Naive B cell (primary cell): ENCODE measurements around the gene PRSS23. TPM values are rescaled to one million over a fixed set of nuclear protein-coding genes. Genes with fewer than 3 reads are reported as not detected.
"Not testable (repeated sequence)": the region's sequence is repeated elsewhere in the genome, so short reads cannot be mapped to it uniquely, and the experiment has no call there.

Source experiments
- ATAC-seq, 2 donors: fragments of 150-1000 bp; cut with Tn5 transposase; 2 replicates each; pipeline ENCODE4 v1.10.0; 2021; ENCODE audit warnings: low read depth in 2 of 2, mild to moderate bottlenecking in 2 of 2, moderate library complexity in 2 of 2
- DNase-seq: peaks from one replicate; pipeline ENCODE4 v3.0.0; 2022
- H3K27ac Mint-ChIP-seq, 6 donors: one replicate each; pipeline ENCODE4 v1.8.0; 2020 to 2022; ENCODE audit warnings: mild to moderate bottlenecking in 6 of 6, mixed read lengths in 6 of 6, moderate library complexity in 5 of 6, inconsistent platforms in 2 of 6
- H3K27me3 Mint-ChIP-seq, 3 donors: one replicate each; pipeline ENCODE4 v1.8.0; 2021 to 2022; ENCODE audit warnings: mixed read lengths in 3 of 3, mild to moderate bottlenecking in 1 of 3
- H3K36me3 Mint-ChIP-seq, 2 donors: one replicate each; pipeline ENCODE4 v1.8.0; 2020 to 2022; ENCODE audit warnings: mixed read lengths in 2 of 2, inconsistent platforms in 1 of 2, mild to moderate bottlenecking in 1 of 2
- H3K4me1 Mint-ChIP-seq, 3 donors: one replicate each; pipeline ENCODE4 v1.8.0; 2020 to 2022; ENCODE audit warnings: mixed read lengths in 3 of 3, inconsistent platforms in 1 of 3, mild to moderate bottlenecking in 1 of 3, moderate library complexity in 1 of 3
- H3K4me3 Mint-ChIP-seq, 8 donors: one replicate each; pipeline ENCODE4 v1.8.0; 2020 to 2022; ENCODE audit warnings: mild to moderate bottlenecking in 8 of 8, mixed read lengths in 8 of 8, moderate library complexity in 8 of 8, inconsistent platforms in 2 of 8
- H3K9me3 Mint-ChIP-seq, 7 donors: one replicate each; pipeline ENCODE4 v1.8.0; 2020 to 2022; ENCODE audit warnings: mixed read lengths in 7 of 7, mild to moderate bottlenecking in 5 of 7, inconsistent platforms in 2 of 7, moderate library complexity in 1 of 7
- polyA plus RNA-seq, 6 donors: library from polyadenylated mRNA; unstranded; fragments of 300-500 nt; fragmentation: Illumina TruSeq; gene quantifications; one replicate each; pipeline ENCODE4 v1.2.3, GENCODE V29; 2021; ENCODE audit warnings: low read depth in 6 of 6

PRSS23 gene
- polyA plus RNA-seq, 6 donors from 2014 or later = 0.07 to 0.17 (median 0.09) TPM; not detected in 3

DNA sequence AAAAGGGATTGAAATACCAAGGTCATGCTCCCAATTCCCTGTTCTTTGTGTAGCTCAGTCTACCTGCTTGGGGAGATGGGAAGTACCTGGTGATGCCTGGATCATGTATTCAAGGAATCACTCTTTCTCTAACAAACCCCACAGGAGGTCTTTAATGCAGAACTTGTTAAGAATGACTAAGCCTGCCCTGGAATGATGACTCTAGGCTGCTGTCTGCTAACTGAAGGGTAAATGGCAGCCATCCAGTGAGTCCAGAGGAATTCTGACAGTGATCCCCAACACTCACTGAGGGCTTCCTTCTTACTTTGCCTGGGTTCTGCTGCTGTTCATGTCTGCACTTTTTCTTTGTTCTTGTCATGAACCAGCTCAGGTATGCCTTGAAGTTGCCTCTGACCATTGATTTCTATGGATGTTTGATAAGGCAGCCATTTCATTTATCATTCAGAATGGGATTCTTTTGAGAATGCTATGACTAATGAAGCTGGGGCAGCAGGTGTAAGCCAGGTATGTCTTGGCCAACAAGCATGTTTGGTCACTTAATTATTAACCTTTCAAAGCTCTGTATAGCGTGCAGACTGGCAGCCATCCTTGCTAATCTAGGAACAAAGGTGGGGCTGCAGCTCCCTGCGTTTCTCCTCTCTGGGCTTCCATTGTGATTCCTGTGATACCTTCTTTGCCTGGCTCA is 11.4 kb downstream of the PRSS23 start:
- no peak for DNase-seq
- H3K9me3 Mint-ChIP-seq = no peaks in the 10 kb centered on the region
- no peaks in the 10 kb centered on the region for H3K36me3 Mint-ChIP-seq
- no peak overlapping the region for H3K27ac Mint-ChIP-seq
- peaks cover 0 to 32% (median 11%) of the 10 kb centered on the region in 3 donors for H3K27me3 Mint-ChIP-seq
- no peak overlapping the region for H3K4me3 Mint-ChIP-seq
- no peak for ATAC-seq
- no peaks in the 10 kb centered on the region for H3K4me1 Mint-ChIP-seq

DNA sequence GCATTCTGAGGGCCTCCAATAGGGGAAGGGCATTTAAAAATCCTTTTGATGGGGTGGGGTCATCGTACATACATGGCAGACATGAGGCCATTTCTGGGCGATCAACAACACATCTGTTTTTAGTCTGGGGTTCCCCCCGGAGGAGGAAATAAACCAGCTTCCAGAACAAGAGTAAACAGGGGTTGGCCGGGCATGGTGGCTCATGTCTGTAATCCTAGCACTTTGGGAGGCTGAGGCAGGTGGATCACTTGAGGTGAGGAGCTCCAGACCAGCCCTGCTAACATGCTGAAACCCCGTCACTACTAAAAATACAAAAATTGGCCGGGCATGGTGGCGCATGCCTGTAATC is 12.0 kb downstream of the PRSS23 start:
- ATAC-seq = no peak
- Mint-ChIP-seq H3K4me3 (no peak overlapping the region), H3K27ac (no peak overlapping the region), H3K9me3 (no peaks in the 10 kb centered on the region), H3K36me3 (no peaks in the 10 kb centered on the region), H3K4me1 (no peaks in the 10 kb centered on the region), H3K27me3 (peaks cover 0 to 29% (median 11%) of the 10 kb centered on the region in 3 donors)
- DNase-seq = no peak

DNA sequence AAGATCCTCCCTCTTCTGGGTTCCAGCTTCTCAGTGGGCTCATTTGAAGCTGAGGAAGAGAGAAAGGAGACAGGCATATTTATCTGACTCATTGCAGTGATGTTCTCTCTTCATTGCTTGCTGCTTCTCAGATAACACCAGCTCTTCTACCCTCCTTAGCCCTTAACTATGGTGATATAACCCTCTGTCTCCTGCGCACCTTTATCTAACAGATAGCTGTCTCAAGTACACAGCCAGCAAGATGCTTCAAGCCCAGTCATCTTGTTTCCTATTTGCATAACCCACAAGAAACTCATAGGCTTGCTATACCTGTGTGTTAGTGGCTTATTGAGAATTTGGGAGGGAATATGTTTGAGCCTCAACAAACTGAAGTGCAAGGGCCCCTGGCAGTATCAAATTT is 12.6 kb downstream of the PRSS23 start:
- Mint-ChIP-seq H3K4me1 (no peaks in the 10 kb centered on the region), H3K27me3 (peaks cover 0 to 22% (median 11%) of the 10 kb centered on the region in 3 donors), H3K27ac (no peak overlapping the region), H3K4me3 (no peak overlapping the region), H3K9me3 (no peaks in the 10 kb centered on the region), H3K36me3 (no peaks in the 10 kb centered on the region)
- ATAC-seq (no peak), DNase-seq (no peak)

DNA sequence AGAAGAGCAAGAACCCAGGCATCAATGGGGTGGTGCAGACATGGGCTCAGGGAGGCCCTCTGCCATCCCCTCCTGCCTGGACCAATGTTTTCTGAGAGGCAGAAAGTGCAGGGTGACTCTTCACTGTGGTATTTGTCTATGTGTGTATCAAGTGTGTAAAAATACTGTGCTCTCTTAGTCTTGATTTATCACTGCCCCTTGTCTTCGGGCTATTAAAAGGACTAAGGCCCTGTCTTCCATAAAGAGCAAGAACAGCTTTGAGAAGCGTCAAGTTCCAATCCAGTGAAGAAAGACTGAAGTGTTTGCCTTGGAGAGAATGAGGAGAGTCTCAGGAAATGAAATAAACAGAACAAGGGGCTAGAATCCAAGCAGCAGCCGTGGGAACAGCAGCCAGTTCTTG is 14.4 kb downstream of the PRSS23 start:
- no peaks in the 10 kb centered on the region for H3K36me3 Mint-ChIP-seq
- no peak overlapping the region for H3K27ac Mint-ChIP-seq
- H3K4me1 Mint-ChIP-seq = no peaks in the 10 kb centered on the region
- no peak for DNase-seq
- H3K4me3 Mint-ChIP-seq = no peak overlapping the region
- H3K27me3 Mint-ChIP-seq = peaks cover 0 to 16% (median 14%) of the 10 kb centered on the region in 3 donors
- no peak for ATAC-seq
- no peaks in the 10 kb centered on the region for H3K9me3 Mint-ChIP-seq

DNA sequence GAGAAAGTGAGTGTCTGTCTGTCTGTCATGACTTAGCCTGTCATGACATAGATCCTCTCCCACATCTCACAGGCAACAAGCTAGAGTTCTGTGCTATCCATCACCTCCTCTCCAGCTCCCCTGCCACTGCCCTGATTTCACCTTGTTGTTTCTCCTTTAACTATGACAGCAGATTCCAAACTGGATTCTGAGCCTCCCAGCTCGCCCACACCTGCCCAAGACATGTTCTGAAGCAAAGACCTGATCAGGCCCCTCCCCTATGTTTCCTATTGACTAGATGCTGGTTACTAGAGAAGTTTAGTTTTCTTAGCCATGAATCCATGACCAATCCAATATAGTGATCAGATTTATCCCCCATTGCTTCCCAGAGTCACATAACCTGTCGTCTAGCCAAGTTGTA is 15.4 kb downstream of the PRSS23 start:
- no peak for DNase-seq
- Mint-ChIP-seq H3K36me3 (no peaks in the 10 kb centered on the region), H3K4me1 (no peaks in the 10 kb centered on the region), H3K27me3 (peaks cover 0 to 16% (median 14%) of the 10 kb centered on the region in 3 donors), H3K9me3 (no peaks in the 10 kb centered on the region), H3K4me3 (no peak overlapping the region), H3K27ac (peak overlapping the region in 1 of 6 donors; percentile 21)
- no peak for ATAC-seq

DNA sequence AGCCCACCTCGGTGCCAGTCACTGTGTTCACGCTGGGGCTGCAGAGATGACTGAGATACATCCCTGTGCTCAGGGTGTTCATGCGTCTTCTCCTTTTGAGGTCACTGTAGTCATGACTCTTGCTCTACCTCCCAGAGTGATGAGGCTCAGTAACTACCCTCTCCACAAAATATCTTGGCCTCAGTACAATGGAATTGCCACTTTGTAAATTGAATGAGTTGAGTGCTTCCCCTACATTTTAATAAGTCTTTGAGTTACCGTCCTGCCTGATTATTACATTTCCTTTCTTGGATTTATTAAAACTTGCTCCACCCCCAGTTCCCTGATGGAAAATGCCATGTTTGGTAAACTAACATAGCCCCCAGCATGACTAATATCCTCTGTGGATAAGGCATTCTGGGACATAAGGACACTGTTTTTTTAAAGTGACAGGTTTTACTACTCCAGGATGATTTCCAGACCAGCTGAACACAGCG is 15.9 kb downstream of the PRSS23 start:
- Mint-ChIP-seq H3K9me3 (no peaks in the 10 kb centered on the region), H3K4me3 (no peak overlapping the region), H3K36me3 (no peaks in the 10 kb centered on the region), H3K27ac (no peak overlapping the region), H3K4me1 (no peaks in the 10 kb centered on the region), H3K27me3 (peaks cover 0 to 16% (median 14%) of the 10 kb centered on the region in 3 donors)
- ATAC-seq (no peak), DNase-seq (no peak)

DNA sequence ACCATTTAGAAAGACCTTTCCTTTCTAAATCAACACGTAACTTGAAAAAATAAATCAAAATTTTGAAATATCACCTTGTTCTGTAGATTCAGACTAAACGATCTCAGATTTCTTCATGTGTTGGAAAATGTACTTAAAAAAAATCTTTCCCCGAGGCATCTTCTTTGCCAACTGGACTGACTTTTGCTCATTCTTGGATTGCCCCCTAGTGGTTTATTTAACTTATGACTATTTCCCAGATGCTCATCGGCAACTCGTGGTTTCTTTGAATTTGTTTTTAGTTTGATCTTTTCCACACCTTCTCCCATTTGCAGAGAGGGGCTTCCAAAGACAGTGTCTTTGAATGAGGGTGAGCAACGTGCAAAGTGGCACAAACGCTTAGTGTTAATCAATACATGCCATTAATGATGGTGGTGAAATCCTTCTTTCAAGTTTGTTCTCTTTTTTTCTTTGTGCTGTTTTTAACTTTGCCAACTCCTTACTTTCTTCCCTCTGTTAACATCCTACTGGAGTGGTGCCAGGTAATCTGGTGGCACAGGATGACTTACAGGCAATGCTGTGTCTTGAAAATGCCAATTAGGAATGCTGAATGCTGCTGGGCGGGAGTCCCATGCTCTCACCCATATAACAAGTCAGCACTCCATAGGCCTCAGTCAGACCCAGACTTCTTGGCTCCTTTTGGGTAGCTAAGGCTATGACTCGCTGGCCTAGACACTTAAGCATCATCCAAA is 18.3 kb downstream of the PRSS23 start:
- Mint-ChIP-seq H3K36me3 (no peaks in the 10 kb centered on the region), H3K9me3 (peaks cover 0 to 2% (median 0%) of the 10 kb centered on the region in 7 donors), H3K27ac (no peak overlapping the region), H3K4me1 (no peaks in the 10 kb centered on the region), H3K27me3 (peaks cover 0 to 16% (median 14%) of the 10 kb centered on the region in 3 donors), H3K4me3 (no peak overlapping the region)
- DNase-seq (peak; percentile 25), ATAC-seq (peak in 1 of 2 donors; percentile 33)

DNA sequence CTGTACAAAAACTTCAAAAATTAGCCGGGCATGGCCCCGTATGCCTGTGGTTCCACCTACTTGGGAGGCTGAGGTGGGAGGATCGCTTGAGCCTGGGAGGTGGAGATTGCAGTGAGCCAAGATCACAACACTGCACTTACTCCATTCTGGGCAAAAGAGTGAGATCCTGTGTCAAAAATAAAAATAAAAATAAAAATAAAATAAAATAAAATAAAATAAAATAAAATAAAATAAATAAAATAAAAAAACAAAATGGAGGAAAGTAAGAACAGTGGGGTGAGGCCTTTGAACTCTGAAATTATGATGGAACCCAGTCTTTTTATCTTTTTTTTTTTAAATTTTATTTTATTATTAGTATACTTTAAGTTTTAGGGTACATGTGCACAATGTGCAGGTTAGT is 23.8 kb downstream of the PRSS23 start:
- not testable (repeated sequence) for H3K36me3 Mint-ChIP-seq, ATAC-seq, H3K27ac Mint-ChIP-seq, H3K27me3 Mint-ChIP-seq, H3K4me1 Mint-ChIP-seq, H3K9me3 Mint-ChIP-seq, DNase-seq, H3K4me3 Mint-ChIP-seq

DNA sequence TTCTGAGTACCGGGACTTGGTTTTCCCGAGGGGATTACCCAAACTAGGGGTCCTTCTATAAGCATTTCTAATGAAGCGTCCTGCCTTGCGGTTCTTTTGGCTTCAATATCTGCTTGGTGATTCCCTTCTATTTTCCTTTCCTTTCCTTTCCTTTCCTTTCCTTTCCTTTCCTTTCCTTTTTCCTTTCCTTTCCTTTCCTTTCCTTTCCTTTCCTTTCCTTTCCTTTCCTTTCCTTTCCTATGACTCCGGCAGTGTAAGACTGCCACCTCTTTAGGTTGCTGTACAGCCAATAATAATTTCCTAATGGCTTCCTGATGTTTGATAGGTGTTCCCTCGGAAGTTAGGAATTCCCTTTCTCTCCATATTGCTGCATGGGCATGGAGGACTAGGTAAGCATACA is 34.0 kb downstream of the PRSS23 start:
- not testable (repeated sequence) for DNase-seq, ATAC-seq, H3K4me3 Mint-ChIP-seq, H3K36me3 Mint-ChIP-seq, H3K4me1 Mint-ChIP-seq, H3K27ac Mint-ChIP-seq, H3K9me3 Mint-ChIP-seq
- peaks cover 25 to 40% (median 28%) of the 10 kb centered on the region in 3 donors for H3K27me3 Mint-ChIP-seq

DNA sequence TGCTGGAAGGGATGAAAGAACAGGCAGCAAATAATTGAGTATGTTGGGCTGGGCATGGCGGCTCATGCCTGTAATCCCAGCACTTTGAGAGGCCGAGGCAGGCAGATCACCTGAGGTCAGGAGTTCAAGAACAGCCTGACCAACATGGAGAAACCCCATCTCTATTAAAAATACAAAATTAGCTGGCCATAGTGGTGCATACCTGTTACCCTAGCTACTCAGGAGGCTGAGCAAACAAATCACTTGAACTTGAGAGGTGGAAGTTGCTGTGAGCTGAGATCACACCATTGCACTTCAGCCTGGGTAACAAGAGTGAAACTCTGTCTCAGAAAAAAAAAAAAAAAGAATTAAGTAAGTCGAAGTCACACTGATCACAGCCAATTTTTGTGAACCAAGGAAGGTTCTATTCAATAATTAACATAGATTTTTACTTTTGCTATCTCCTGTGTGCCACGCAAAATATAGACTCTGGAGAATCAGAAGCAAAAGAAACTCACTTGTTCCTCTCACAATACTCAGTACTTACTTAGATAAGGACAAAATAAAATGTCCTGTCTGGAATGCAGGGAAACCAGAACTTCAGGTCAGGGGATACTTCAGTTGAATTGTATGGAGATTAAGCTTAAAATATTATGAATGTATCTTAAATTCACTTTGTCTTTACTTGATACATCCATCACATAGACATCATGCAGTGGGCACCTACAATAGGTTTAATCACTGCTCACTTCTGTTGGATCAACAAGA is 44.6 kb downstream of the PRSS23 start:
- not testable (repeated sequence) for DNase-seq, ATAC-seq, H3K4me3 Mint-ChIP-seq, H3K27ac Mint-ChIP-seq, H3K36me3 Mint-ChIP-seq, H3K4me1 Mint-ChIP-seq
- Mint-ChIP-seq H3K9me3 (peaks cover 0 to 16% (median 6%) of the 10 kb centered on the region in 7 donors), H3K27me3 (peaks cover 0 to 18% (median 0%) of the 10 kb centered on the region in 3 donors)

DNA sequence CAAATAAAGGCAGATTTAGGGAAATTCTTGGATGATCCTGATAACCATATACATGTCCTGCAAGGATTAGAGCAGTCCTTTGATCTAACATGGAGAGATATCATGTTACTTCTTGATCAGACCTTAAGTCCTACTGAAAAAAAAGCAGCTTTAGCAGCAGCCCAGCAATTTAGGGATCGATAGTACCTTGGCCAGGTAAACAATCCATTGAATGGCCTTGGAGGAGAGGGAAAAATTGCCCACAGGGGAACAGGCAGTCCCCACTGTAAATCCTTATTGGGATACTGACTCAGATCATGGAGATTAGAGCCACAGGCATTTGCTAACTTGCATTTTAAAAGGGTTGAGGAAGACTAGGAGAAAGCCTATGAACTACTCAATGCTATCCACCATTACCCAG is 47.8 kb downstream of the PRSS23 start:
- no peak for DNase-seq
- Mint-ChIP-seq H3K9me3 (peaks cover 0 to 7% (median under 1%) of the 10 kb centered on the region in 7 donors), H3K36me3 (no peaks in the 10 kb centered on the region), H3K4me3 (no peak overlapping the region), H3K4me1 (no peaks in the 10 kb centered on the region), H3K27me3 (no peaks in the 10 kb centered on the region), H3K27ac (no peak overlapping the region)
- no peak for ATAC-seq

DNA sequence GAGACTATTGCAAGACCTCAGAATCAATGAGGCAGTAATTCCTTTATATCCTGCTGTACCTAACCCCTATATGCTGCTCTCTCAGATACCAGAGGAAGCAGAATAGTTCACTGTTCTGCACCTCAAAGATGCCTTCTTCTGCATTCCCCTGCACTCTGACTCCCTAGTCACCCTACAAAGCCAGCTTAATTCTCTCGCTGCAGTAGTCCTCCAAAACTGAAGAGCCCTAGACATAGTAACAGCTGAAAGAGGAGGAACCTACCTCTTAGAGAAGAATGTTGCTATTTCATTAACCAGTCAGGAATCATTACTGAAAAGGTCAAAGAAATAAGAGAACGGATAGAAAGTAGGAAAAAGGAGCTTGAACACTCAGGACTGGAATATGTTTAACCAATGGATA is 49.3 kb downstream of the PRSS23 start:
- Mint-ChIP-seq H3K4me1 (no peaks in the 10 kb centered on the region), H3K36me3 (no peaks in the 10 kb centered on the region), H3K4me3 (no peak overlapping the region), H3K27me3 (no peaks in the 10 kb centered on the region), H3K27ac (no peak overlapping the region), H3K9me3 (no peaks in the 10 kb centered on the region)
- DNase-seq = no peak
- no peak for ATAC-seq
